Osteocyte (in vitro differentiated cells): ENCODE results near the gene GINS3. TPM values are rescaled to one million over a fixed set of nuclear protein-coding genes. Genes with fewer than 3 reads are reported as not detected.

Experiments
- DNase-seq: peaks from one replicate; pipeline ENCODE4 v3.0.0; 2021; ENCODE audit warnings: mixed read lengths; ENCODE audit not compliant: unreplicated experiment; ENCODE audit errors: extremely low spot score
- H3K27ac Mint-ChIP-seq: one replicate; pipeline ENCODE4 v1.8.0; 2021; ENCODE audit warnings: mild to moderate bottlenecking, mixed read lengths; ENCODE audit not compliant: unreplicated experiment
- H3K27me3 Mint-ChIP-seq: one replicate; pipeline ENCODE4 v1.8.0; 2021; ENCODE audit warnings: mixed read lengths; ENCODE audit not compliant: unreplicated experiment
- H3K36me3 Mint-ChIP-seq: one replicate; pipeline ENCODE4 v1.8.0; 2021; ENCODE audit warnings: mixed read lengths; ENCODE audit not compliant: unreplicated experiment
- H3K4me1 Mint-ChIP-seq: one replicate; pipeline ENCODE4 v1.8.0; 2021; ENCODE audit warnings: mixed read lengths; ENCODE audit not compliant: unreplicated experiment
- H3K4me3 Mint-ChIP-seq: one replicate; pipeline ENCODE4 v1.8.0; 2021; ENCODE audit warnings: mild to moderate bottlenecking, moderate library complexity, mixed read lengths; ENCODE audit not compliant: unreplicated experiment
- H3K9me3 Mint-ChIP-seq: one replicate; pipeline ENCODE4 v1.8.0; 2021; ENCODE audit warnings: mixed read lengths; ENCODE audit not compliant: unreplicated experiment
- long read RNA-seq: library from polyadenylated mRNA; unstranded; transcript quantifications from one replicate; pipeline ENCODE4 v2.0.0, GENCODE V29; 2021
- total RNA-seq: library from RNA; stranded (reverse); gene quantifications from 2 replicates; pipeline ENCODE4 v1.2.1, GENCODE V29; 2021
- TF ChIP-seq, protein P1 (sequence below): fragments of 200-600 bp; sonication (generic); IDR thresholded peaks from 2 replicates; pipeline ENCODE4 v1.5.0; 2021; ENCODE audit warnings: antibody characterized with exemption, mild to moderate bottlenecking, moderate library complexity

Gene GINS3
- total RNA-seq = 2.7 and 3.4 TPM in 2 replicates
- long read RNA-seq, transcript GINS3-201 (3 exons, 2,274 nt) = minor isoform, 12 of 26 reads
- long read RNA-seq, transcript GINS3-202 (2 exons, 1,932 nt) = major isoform, 14 of 26 reads
- long read RNA-seq, partial matches to known transcripts = 0 of 26 reads
- long read RNA-seq, other reads (novel, unspliced or antisense) = 0 of 26 reads

DNA sequence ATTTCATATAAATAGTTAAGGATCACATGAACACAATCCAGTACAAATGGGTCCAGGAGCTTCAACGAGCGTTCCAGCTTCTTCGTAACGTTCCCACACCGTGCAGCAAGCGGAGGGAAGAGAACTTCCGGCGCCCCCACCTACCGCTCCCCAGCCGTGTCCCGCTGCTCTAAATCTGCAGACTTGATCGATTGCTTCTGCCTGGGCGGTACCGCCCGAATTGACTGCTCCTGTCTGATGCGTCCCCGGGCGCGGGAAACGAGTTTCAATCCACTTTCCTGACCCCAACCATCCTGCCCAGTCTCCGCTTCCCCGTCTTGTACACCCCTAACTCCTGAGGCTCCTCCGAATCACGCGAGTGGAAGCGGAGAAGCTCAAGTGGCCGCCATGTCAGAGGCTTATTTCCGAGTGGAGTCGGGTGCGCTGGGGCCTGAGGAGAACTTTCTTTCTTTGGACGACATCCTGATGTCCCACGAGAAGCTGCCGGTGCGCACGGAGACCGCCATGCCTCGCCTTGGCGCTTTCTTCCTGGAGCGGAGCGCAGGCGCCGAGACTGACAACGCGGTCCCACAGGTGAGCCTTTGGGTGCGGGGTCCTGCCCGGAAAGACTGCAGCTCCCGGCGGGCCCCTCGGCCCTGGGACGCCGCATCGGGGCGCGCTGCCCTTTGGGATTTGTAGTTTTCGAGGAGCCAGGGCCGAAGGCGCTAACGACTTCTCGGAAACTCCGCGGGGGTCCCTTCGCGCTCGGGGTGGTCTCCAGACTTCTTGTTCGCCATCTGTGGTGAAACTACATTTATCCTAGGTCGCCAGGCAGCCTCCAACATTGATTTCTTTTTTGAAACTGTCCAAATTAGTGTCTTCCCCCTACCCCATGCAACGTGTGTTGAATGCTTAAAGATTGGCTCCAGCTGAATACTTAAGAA is at the start of gene GINS3:
Gene GINS3, plus strand, starts transcription at position 257 of the 923 bp plus-strand sequence. Its CDS starts 131 bp downstream, at position 388.
- Mint-ChIP-seq H3K36me3 (no peaks in the 10 kb centered on the region), H3K4me1 (peaks cover 11% of the 10 kb centered on the region), H3K9me3 (no peaks in the 10 kb centered on the region), H3K4me3 (peak within 1 kb of the TSS; percentile 100), H3K27me3 (peaks cover 23% of the 10 kb centered on the region), H3K27ac (peak within 1 kb of the TSS; percentile 91)
- TF ChIP-seq, protein P1, sequence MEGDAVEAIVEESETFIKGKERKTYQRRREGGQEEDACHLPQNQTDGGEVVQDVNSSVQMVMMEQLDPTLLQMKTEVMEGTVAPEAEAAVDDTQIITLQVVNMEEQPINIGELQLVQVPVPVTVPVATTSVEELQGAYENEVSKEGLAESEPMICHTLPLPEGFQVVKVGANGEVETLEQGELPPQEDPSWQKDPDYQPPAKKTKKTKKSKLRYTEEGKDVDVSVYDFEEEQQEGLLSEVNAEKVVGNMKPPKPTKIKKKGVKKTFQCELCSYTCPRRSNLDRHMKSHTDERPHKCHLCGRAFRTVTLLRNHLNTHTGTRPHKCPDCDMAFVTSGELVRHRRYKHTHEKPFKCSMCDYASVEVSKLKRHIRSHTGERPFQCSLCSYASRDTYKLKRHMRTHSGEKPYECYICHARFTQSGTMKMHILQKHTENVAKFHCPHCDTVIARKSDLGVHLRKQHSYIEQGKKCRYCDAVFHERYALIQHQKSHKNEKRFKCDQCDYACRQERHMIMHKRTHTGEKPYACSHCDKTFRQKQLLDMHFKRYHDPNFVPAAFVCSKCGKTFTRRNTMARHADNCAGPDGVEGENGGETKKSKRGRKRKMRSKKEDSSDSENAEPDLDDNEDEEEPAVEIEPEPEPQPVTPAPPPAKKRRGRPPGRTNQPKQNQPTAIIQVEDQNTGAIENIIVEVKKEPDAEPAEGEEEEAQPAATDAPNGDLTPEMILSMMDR = no peak
- DNase-seq = peak; percentile 93

DNA sequence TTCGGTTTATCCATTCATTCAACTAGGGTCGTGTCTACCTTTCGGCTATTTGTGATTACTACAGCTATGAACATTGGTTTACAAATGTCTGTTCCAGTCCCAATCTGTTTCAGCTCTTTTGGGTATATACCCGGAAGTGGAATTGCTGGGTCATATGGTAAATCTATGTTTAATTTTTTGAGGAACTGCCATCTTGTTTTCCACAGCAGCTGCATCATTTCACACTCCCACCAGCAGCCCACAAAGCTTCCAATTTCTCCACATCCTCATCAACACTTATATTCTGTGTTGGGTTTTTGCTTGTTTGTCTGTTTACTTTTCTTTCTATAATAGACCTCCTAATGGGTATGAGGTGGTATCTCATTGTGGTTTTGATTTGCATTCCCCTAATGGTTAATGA is 48.7 kb upstream of the GINS3 start:
- H3K4me3 Mint-ChIP-seq = no peak overlapping the region
- TF ChIP-seq, protein P1 = no peak
- H3K36me3 Mint-ChIP-seq = no peaks in the 10 kb centered on the region
- no peak overlapping the region for H3K27ac Mint-ChIP-seq
- no peaks in the 10 kb centered on the region for H3K9me3 Mint-ChIP-seq
- peaks cover 3% of the 10 kb centered on the region for H3K4me1 Mint-ChIP-seq
- no peak for DNase-seq
- peaks cover 49% of the 10 kb centered on the region for H3K27me3 Mint-ChIP-seq

DNA sequence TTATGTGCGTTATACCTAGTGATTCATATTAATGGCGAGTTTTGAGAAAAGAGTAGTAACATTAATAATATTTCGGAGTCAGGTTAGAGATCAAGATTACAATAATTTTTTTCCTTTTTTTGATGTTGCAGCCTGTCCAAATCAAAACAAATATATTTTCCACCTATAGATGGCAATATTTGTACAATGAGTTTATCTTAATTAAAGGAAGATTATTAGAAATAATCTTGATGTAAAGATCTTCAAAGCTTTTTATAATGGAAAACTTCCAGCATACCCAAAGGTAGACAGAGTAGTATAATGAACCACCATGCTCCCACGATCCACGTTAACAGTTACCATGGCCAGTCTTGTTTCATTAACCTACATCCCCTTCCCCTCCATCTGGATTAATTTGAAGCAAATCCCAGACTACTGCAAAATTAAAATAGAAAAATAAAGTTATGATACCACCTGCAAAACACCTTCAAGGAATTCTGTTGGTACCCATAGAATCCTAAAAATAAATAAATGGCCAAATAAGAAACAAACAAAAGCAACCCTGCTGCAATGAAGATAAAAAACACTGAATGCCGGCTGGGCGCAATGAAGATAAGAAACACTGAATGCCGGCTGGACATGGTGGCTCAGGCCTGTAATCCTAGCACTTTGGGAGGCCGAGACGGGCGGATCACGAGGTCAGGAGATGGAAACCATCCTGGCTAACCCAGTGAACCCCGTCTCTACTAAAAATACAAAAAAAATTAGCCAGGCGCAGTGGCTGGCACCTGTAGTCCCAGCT is 46.5 kb upstream of the GINS3 start:
- Mint-ChIP-seq H3K4me3 (no peak overlapping the region), H3K27ac (no peak overlapping the region), H3K36me3 (no peaks in the 10 kb centered on the region), H3K9me3 (no peaks in the 10 kb centered on the region), H3K27me3 (peaks cover 68% of the 10 kb centered on the region), H3K4me1 (no peaks in the 10 kb centered on the region)
- no peak for DNase-seq
- TF ChIP-seq, protein P1 = peak; percentile 47

DNA sequence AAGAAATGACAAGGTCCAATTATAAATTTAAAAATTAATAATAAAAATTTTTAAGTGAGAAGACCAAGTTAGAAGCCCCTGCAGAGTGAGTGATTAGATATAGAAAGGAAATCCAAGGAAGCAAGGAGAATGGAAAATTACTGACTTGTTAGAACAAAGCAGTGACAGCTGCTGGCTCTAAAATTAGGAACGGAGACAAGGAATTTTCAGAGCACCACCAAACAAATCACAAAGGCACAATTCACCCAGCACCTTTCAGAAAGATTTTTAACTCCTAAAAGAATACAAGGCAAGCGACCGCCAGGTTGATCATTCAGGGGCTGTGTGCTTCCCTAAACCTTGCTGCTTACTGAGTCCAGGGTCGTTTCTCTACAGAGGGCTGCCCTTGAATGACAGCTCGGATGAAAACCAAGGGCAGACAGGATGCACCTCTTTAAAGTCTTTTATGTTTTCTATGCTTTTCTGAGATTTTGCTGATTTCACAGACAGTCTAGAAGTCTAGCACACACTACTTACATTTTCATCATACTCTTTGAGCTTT is 45.4 kb upstream of the GINS3 start:
- no peak for DNase-seq
- Mint-ChIP-seq H3K27ac (no peak overlapping the region), H3K9me3 (no peaks in the 10 kb centered on the region), H3K4me3 (no peak overlapping the region), H3K27me3 (peaks cover 73% of the 10 kb centered on the region), H3K4me1 (no peaks in the 10 kb centered on the region), H3K36me3 (no peaks in the 10 kb centered on the region)
- TF ChIP-seq, protein P1 = no peak
